ENCODE data around the gene ITPK1. TPM values are rescaled to one million over a fixed set of nuclear protein-coding genes. Genes with fewer than 3 reads are reported as not detected.

The ITPK1 gene
- total and polyA plus RNA-seq, 2 donors (not counting 3 experiments of a cell fraction or from before 2014, with no cell fraction given) = 39.6 to 51.8 TPM

DNA sequence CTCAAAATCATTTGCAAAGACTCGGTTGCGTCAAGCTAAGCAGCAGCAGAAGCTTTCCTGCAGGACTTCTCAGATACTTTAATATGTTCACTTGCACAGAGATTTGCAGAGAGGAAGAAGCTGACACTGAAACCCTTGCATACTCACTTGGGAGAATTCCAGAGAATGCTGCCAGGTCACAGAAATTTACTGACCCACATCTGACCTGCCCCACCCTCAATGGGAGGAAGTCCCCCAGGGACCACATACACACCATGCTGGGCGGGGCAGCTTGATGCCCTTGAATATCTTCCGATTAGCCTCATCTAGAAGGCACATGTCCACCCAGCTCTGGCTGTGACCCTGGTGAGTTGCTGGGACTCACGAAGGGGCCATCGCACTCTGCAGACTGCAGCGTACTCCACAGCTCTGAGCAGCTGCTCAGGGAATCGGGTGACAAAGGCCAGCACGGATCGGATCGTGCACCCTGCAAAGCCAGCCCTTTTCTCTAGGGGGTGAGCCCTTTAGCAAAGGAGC, 83.2 kb downstream of the ITPK1 start:
- Histone ChIP-seq H3K9ac (replicated peaks; ENCODE audit: extremely low read depth, insufficient read depth, low read length) (no peak overlapping the region), H3K36me3 (ENCODE audit: control insufficient read depth in 2 of 2, extremely low read depth in 1 of 2, insufficient read depth in 2 of 2, low read length in 2 of 2) (no peaks in the 10 kb centered on the region), H4K20me1 (replicated peaks; ENCODE audit: control insufficient read depth, extremely low read depth, insufficient read depth, low read length) (no peaks in the 10 kb centered on the region), H2AFZ (ENCODE audit: low read depth, low read length) (no peak overlapping the region), H3K27me3 (ENCODE audit: control insufficient read depth in 2 of 2, insufficient read depth in 2 of 2, low read length in 2 of 2) (no peaks in the 10 kb centered on the region), H3K4me1 (ENCODE audit: control insufficient read depth, extremely low read depth, insufficient read depth, low read length) (peaks cover 6% of the 10 kb centered on the region), H3K4me2 (ENCODE audit: insufficient read depth, low read length) (no peak overlapping the region), H3K9me3 (replicated peaks; ENCODE audit: control insufficient read depth, insufficient read depth, low read length) (no peaks in the 10 kb centered on the region), H3K79me2 (ENCODE audit: control insufficient read depth, insufficient read depth, low read length) (no peaks in the 10 kb centered on the region), H3K9me1 (replicated peaks; ENCODE audit: control insufficient read depth, extremely low read depth, insufficient read depth, low read length) (no peaks in the 10 kb centered on the region), H3K27ac (ENCODE audit: insufficient read depth, low read depth, low read length) (no peak overlapping the region), H3K4me3 (replicated peaks in 1 of 3; ENCODE audit: insufficient read depth in 1 of 3, low read depth in 1 of 3, low read length in 3 of 3) (no peak overlapping the region)
- TF ChIP-seq, protein P1, sequence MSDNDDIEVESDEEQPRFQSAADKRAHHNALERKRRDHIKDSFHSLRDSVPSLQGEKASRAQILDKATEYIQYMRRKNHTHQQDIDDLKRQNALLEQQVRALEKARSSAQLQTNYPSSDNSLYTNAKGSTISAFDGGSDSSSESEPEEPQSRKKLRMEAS (IDR thresholded peaks at IDR 0.05; ENCODE audit: insufficient read depth, insufficient read length) = no peak
- no peak for TF ChIP-seq MYC (IDR thresholded peaks at IDR 0.05; ENCODE audit: low read depth, low read length)
- TF ChIP-seq FOS (IDR thresholded peaks at IDR 0.05; ENCODE audit: borderline replicate concordance, insufficient read depth, low read length) = no peak
- no peak for TF ChIP-seq GATA2 (IDR thresholded peaks at IDR 0.05; ENCODE audit: insufficient read depth, insufficient read length, low read depth, low read length)
- TF ChIP-seq EZH2 (IDR thresholded peaks at IDR 0.05; ENCODE audit: borderline replicate concordance, low read depth, low read length, severe bottlenecking) = no peak
- TF ChIP-seq, protein P2, sequence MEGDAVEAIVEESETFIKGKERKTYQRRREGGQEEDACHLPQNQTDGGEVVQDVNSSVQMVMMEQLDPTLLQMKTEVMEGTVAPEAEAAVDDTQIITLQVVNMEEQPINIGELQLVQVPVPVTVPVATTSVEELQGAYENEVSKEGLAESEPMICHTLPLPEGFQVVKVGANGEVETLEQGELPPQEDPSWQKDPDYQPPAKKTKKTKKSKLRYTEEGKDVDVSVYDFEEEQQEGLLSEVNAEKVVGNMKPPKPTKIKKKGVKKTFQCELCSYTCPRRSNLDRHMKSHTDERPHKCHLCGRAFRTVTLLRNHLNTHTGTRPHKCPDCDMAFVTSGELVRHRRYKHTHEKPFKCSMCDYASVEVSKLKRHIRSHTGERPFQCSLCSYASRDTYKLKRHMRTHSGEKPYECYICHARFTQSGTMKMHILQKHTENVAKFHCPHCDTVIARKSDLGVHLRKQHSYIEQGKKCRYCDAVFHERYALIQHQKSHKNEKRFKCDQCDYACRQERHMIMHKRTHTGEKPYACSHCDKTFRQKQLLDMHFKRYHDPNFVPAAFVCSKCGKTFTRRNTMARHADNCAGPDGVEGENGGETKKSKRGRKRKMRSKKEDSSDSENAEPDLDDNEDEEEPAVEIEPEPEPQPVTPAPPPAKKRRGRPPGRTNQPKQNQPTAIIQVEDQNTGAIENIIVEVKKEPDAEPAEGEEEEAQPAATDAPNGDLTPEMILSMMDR (IDR thresholded peaks at IDR 0.05; ENCODE audit: extremely low read depth in 1 of 2, insufficient read depth in 1 of 2, low read depth in 1 of 2, low read length in 2 of 2) = no peak
- TF ChIP-seq POLR2AphosphoS5 (IDR thresholded peaks at IDR 0.05; ENCODE audit: insufficient read depth, low read depth, low read length) = no peak
- TF ChIP-seq JUN (IDR thresholded peaks at IDR 0.05; ENCODE audit: borderline replicate concordance, insufficient read depth, insufficient read length, low read depth) = no peak
- no peak for TF ChIP-seq POLR2A (IDR thresholded peaks at IDR 0.05; ENCODE audit: low read depth, low read length)
- ChIA-PET POLR2A (no interaction called here), CTCF (interaction anchor here (0.9 to 5.4 kb wide), 3 partner anchors 10 to 81 kb away, joined by 3 to 27 read pairs (median 4); no protein-coding TSS in a partner anchor)
- DNase-seq (ENCODE audit: low read depth, low spot score) (no peak), FAIRE-seq (no peak)
- no TSS peak for BruUV-seq (replicated peaks)
- intact Hi-C loops (cut with micrococcal nuclease) (no loop called here), dilution Hi-C loops (cut with MboI; ENCODE audit: extremely low pct_ligation_motif_present, low sequenced_read_pairs) (no loop called here)
